HepG2 (cell line): Measurements from ENCODE around the gene WWP2. TPM values are rescaled to one million over a fixed set of nuclear protein-coding genes. Genes with fewer than 3 reads are reported as not detected.

Experiments used
- ATAC-seq: fragments of 200-7000 bp; cut with Tn5 transposase; 3 replicates; pipeline ENCODE4 v1.9.1; 2020; ENCODE audit warnings: mild to moderate bottlenecking, moderate library complexity
- BruUV-seq: library from RNA; stranded (reverse); fragments of 400-500 nt; replicated peaks from 2 replicates; lab custom pipeline; 2021; lab: Mats Ljungman, UMichigan
- CTCF ChIA-PET: fragments of 300-600 bp; formaldehyde crosslinking; extraction: SDS; loops from one replicate; lab custom pipeline; 2021; ENCODE audit warnings: low total read pairs, inconsistent platforms, low intra/inter-chr PET ratio; lab: Yijun Ruan, JAX
- POLR2A ChIA-PET: fragments of 350-600 bp; sonication (Branson Sonifier 250); formaldehyde crosslinking; loops from one replicate; lab custom pipeline; 2020; ENCODE audit warnings: antibody characterized with exemption, inconsistent platforms; lab: Yijun Ruan, JAX
- DNase-seq: peaks from one replicate; pipeline ENCODE4 v3.0.0-alpha.2; 2015; ENCODE audit warnings: low spot score
- FAIRE-seq: peaks from 3 replicates; lab custom pipeline; 2011; peaks lifted over from hg19 to GRCh38; lab: Jason Lieb, UNC
- H2AFZ ChIP-seq: one replicate; pipeline ENCODE4 v1.6.1; 2011; ENCODE audit warnings: low read length, inconsistent platforms
- H3K27ac ChIP-seq: fragments of 300-600 bp; 3 replicates; pipeline ENCODE4 v1.8.0; 2011; ENCODE audit warnings: mixed run types, mild to moderate bottlenecking, mixed read lengths, low read length, inconsistent platforms; ENCODE audit not compliant: insufficient read depth; ENCODE audit errors: extremely low read length
- H3K27me3 ChIP-seq, 2 experiments: fragments of 200-600 bp in 1 of 2; 2 replicates in 1 of 2; 3 replicates in 1 of 2; pipeline versions ENCODE4 v1.6.0 to v1.8.0; 2011; ENCODE audit warnings: low read length in 2 of 2, mild to moderate bottlenecking in 2 of 2, moderate library complexity in 2 of 2, inconsistent platforms in 1 of 2; ENCODE audit not compliant: insufficient read depth in 2 of 2, control insufficient read depth in 1 of 2
- H3K36me3 ChIP-seq, 2 experiments: fragments of 200-600 bp in 1 of 2; replicated peaks in 1 of 2; 2 replicates in 1 of 2; 3 replicates in 1 of 2; pipeline versions ENCODE4 v1.5.1 to v1.8.0; 2011; ENCODE audit warnings: low read length in 2 of 2, inconsistent platforms in 1 of 2; ENCODE audit not compliant: insufficient read depth in 2 of 2, control insufficient read depth in 1 of 2
- H3K4me1 ChIP-seq: 2 replicates; pipeline ENCODE4 v1.5.1; 2012; ENCODE audit warnings: low read length, inconsistent platforms; ENCODE audit not compliant: insufficient read depth
- H3K4me2 ChIP-seq: 2 replicates; pipeline ENCODE4 v1.6.0; 2011; ENCODE audit warnings: low read depth, low read length, inconsistent platforms
- H3K4me3 ChIP-seq, 3 experiments: fragments of 200-600 bp in 1 of 3; sonication (generic), shearing (Covaris generic) in 1 of 3; replicated peaks in 1 of 3; 2 replicates each; pipeline ENCODE4 v1.5.1; 2011 to 2016; ENCODE audit warnings: low read length in 3 of 3, inconsistent platforms in 2 of 3, low read depth in 2 of 3, mild to moderate bottlenecking in 2 of 3, control low read depth in 1 of 3, mixed read lengths in 1 of 3; ENCODE audit not compliant: insufficient read depth in 1 of 3
- H3K79me2 ChIP-seq: one replicate; pipeline ENCODE4 v1.6.1; 2011; ENCODE audit warnings: low read length, inconsistent platforms; ENCODE audit not compliant: insufficient read depth
- H3K9ac ChIP-seq: 2 replicates; pipeline ENCODE4 v1.6.0; 2011; ENCODE audit warnings: mild to moderate bottlenecking, low read depth, low read length, inconsistent platforms; ENCODE audit not compliant: insufficient read depth
- H3K9me3 ChIP-seq: 2 replicates; pipeline ENCODE4 v1.5.1; 2012; ENCODE audit warnings: mild to moderate bottlenecking, low read length
- H4K20me1 ChIP-seq: 2 replicates; pipeline ENCODE4 v1.6.0; 2011; ENCODE audit warnings: inconsistent platforms, mild to moderate bottlenecking, low read length, moderate library complexity; ENCODE audit not compliant: insufficient read depth
- AHR ChIP-seq: IDR thresholded peaks from 2 replicates; pipeline ENCODE4 v1.6.1; 2018; ENCODE audit warnings: missing genetic modification reagents, missing compliant biosample characterization
- E2F2 ChIP-seq: sonication (generic); formaldehyde crosslinking; IDR thresholded peaks from 2 replicates; pipeline ENCODE4 v1.4.0; 2020; ENCODE audit warnings: missing genetic modification reagents, borderline replicate concordance
- ELF1 ChIP-seq: sonication (generic); formaldehyde crosslinking; IDR thresholded peaks from 2 replicates; pipeline ENCODE4 v1.4.0; 2020; ENCODE audit warnings: missing genetic modification reagents
- NR2F1 ChIP-seq, 2 experiments: fragments of 450-650 bp in 1 of 2; formaldehyde crosslinking in 1 of 2; IDR thresholded peaks; 2 replicates each; pipeline versions ENCODE4 v1.5.0 to v1.6.1; 2016 to 2020; ENCODE audit warnings: mild to moderate bottlenecking in 1 of 2, missing compliant biosample characterization in 1 of 2, missing genetic modification reagents in 1 of 2, moderate library complexity in 1 of 2
- SRF ChIP-seq: IDR thresholded peaks from 2 replicates; pipeline ENCODE4 v1.6.1; 2011; ENCODE audit warnings: mild to moderate bottlenecking, low read depth, low read length, moderate library complexity
- SYNCRIP ChIP-seq: fragments of 200-400 bp; formaldehyde crosslinking; IDR thresholded peaks from 2 replicates; pipeline ENCODE4 v1.6.1; 2018; ENCODE audit warnings: mild to moderate bottlenecking, low read depth, low read length; ENCODE audit not compliant: insufficient read depth
- TIGD3 ChIP-seq: sonication (generic); formaldehyde crosslinking; IDR thresholded peaks from 2 replicates; pipeline ENCODE4 v1.5.1; 2020; ENCODE audit warnings: mild to moderate bottlenecking, missing genetic modification reagents, borderline replicate concordance
- ZC3H4 ChIP-seq: sonication (generic); formaldehyde crosslinking; IDR thresholded peaks from 2 replicates; pipeline ENCODE4 v1.4.0; 2020; ENCODE audit warnings: missing genetic modification reagents, borderline replicate concordance
- ZMYM3 ChIP-seq: sonication (generic); formaldehyde crosslinking; IDR thresholded peaks from 2 replicates; pipeline ENCODE4 v1.5.1; 2020; ENCODE audit warnings: mild to moderate bottlenecking, missing genetic modification reagents
- ZNF317 ChIP-seq: sonication (generic); formaldehyde crosslinking; IDR thresholded peaks from 2 replicates; pipeline ENCODE4 v1.5.0; 2020; ENCODE audit warnings: mild to moderate bottlenecking, missing genetic modification reagents
- ZNF770 ChIP-seq: sonication (generic); formaldehyde crosslinking; IDR thresholded peaks from 2 replicates; pipeline ENCODE4 v1.5.0; 2020; ENCODE audit warnings: mild to moderate bottlenecking, missing genetic modification reagents
- WGBS: methylation state at CpG from one replicate; pipeline ENCODE4 v1.1.6; 2017; ENCODE audit warnings: low lambda C conversion rate; 5-methylcytosine and 5-hydroxymethylcytosine counted together
- in situ Hi-C: cut with HindIII; loops from 2 replicates; pipeline ENCODE4 v1.10.0; 2017; ENCODE audit warnings: low pct_unique_long_range_greater_than_20kb; ENCODE audit not compliant: extremely low pct_ligation_motif_present
- intact Hi-C: fragments of 100-400 bp; cut with micrococcal nuclease; formaldehyde crosslinking; loops from one replicate; pipeline ENCODE4 v1.10.0; 2022; ENCODE audit not compliant: unreplicated experiment
- polyA plus RNA-seq, 8 experiments: library from polyadenylated mRNA; depleted of rRNA in 3 of 8; stranded (reverse) in 7 of 8; unstranded in 1 of 8; fragments of >200 nt; fragmentation: Illumina TruSeq in 4 of 8; extraction: Trizol in 4 of 8; gene quantifications; 2 replicates each; pipeline versions ENCODE4 v1.2.1 to v1.2.3, GENCODE V29; 2011 to 2016; ENCODE audit warnings: low read depth in 4 of 8, missing spikeins in 1 of 8, mixed read lengths in 1 of 8; ENCODE audit not compliant: insufficient read depth in 1 of 8
- total RNA-seq, 5 experiments: library from RNA; depleted of rRNA; stranded (reverse); fragments of >200 nt; fragmentation: Illumina TruSeq; extraction: Trizol; gene quantifications; 2 replicates each; pipeline ENCODE4 v1.2.3, GENCODE V29; 2016; ENCODE audit warnings: low read depth in 1 of 5
- TF ChIP-seq, protein P1 (sequence below): sonication (generic); formaldehyde crosslinking; IDR thresholded peaks from 2 replicates; pipeline ENCODE4 v1.5.0; 2020; ENCODE audit warnings: missing genetic modification reagents
- TF ChIP-seq, protein P2 (sequence below): sonication (generic); formaldehyde crosslinking; IDR thresholded peaks from 2 replicates; pipeline ENCODE4 v1.4.0; 2020; ENCODE audit warnings: missing genetic modification reagents, low read depth, mild to moderate bottlenecking, borderline replicate concordance

The WWP2 gene
- total and polyA plus RNA-seq, 2 of the 13 experiments (the other 11 are each of a cell fraction or from before 2014, with no cell fraction given), result 11.4 to 28.2 TPM

DNA sequence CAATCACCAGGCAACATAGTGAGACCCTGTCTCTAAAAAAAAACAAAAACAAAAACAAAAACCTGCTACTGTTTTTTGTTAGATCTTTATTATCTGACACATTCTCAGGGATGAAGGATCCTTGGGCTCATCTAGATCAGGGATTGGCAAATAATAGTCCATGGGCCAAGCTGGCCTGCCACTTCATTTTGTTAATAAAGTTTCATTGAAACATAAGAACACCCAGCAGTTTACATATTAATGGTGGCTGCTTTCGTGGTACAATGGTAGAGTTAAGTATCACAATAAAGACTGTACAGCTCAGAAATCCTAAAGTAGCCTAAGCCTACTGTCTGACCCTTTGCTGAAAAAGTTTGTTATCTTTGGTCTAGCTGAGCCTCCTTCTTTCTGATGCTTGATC, 156.1 kb downstream of the WWP2 start:
- Histone ChIP-seq H3K4me1 (no peaks in the 10 kb centered on the region), H3K27ac (no peak overlapping the region), H3K4me2 (no peak overlapping the region), H3K9me3 (no peaks in the 10 kb centered on the region), H3K36me3 (peaks cover 4 to 7% of the 10 kb centered on the region in 2 experiments; a peak in 2 of 5 replicates), H3K27me3 (no peaks in the 10 kb centered on the region), H3K4me3 (no peak overlapping the region), H3K9ac (no peak overlapping the region), H4K20me1 (no peaks in the 10 kb centered on the region), H3K79me2 (no peaks in the 10 kb centered on the region), H2AFZ (no peak overlapping the region)
- ATAC-seq (no peak), FAIRE-seq (no peak), DNase-seq (no peak)
- in situ Hi-C loops (no loop called here), intact Hi-C loops (no loop called here)
- 95% methylated on average over 1 of the region's 1 CpG for WGBS
- CTCF ChIA-PET, result no interaction called here
- POLR2A ChIA-PET, result no interaction called here
- BruUV-seq, result no TSS peak
- TF ChIP-seq ZNF317 (CRISPR knock-in tag), result no peak
- no peak for TF ChIP-seq E2F2 (CRISPR knock-in tag)
- TF ChIP-seq AHR, result no peak
- no peak for TF ChIP-seq SRF
- TF ChIP-seq ZMYM3 (CRISPR knock-in tag), result no peak
- no peak for TF ChIP-seq SYNCRIP
- TF ChIP-seq NR2F1 (CRISPR knock-in tag; IDR thresholded peaks at IDR 0.05), result no peak
- no peak for TF ChIP-seq ZC3H4 (CRISPR knock-in tag)
- TF ChIP-seq, protein P1, sequence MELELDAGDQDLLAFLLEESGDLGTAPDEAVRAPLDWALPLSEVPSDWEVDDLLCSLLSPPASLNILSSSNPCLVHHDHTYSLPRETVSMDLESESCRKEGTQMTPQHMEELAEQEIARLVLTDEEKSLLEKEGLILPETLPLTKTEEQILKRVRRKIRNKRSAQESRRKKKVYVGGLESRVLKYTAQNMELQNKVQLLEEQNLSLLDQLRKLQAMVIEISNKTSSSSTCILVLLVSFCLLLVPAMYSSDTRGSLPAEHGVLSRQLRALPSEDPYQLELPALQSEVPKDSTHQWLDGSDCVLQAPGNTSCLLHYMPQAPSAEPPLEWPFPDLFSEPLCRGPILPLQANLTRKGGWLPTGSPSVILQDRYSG, result no peak
- TF ChIP-seq, protein P2, sequence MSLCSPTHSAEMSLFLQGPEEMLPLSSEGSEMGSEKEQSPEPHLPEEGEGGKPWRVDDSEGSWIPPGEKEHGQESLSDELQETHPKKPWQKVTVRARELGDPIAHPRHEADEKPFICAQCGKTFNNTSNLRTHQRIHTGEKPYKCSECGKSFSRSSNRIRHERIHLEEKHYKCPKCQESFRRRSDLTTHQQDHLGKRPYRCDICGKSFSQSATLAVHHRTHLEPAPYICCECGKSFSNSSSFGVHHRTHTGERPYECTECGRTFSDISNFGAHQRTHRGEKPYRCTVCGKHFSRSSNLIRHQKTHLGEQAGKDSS (CRISPR knock-in tag), result no peak
- TF ChIP-seq TIGD3 (CRISPR knock-in tag), result no peak
- TF ChIP-seq ZNF770 (CRISPR knock-in tag), result no peak
- no peak for TF ChIP-seq ELF1 (CRISPR knock-in tag)
